ENCODE data around the gene SPATS2.

The SPATS2 gene

DNA sequence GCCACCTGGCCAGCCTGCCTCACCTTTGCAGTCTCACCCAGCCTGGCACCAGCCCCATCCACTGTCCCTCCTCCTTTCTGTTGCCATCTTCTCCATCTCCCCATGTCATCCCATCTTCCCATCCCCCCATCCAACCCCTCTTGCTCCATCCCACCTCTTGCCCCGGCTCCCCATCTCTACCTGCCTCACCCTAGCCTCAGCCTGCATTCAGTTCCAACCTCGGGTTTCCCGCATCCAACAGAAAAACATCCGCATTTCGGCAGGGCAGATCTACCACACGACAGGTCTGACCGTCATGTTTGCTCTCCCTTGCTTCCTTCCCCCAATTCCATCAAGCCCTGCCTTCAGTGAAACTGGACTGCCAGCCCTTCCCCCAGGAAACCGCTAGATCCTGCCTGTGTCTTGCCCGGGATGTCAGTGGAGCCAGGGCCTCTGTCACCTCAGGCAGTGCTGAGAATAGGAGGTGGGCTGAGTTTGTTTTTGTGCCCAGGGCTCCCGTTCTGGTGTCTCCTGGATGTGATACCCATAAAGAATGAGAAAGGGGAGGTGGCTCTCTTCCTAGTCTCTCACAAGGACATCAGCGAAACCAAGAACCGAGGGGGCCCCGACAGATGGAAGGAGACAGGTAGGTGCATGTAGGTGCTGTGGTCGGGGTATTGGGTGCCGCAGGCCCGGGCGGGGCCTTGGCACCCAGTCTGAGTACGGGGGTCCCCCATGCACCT lies 174.0 kb downstream of the SPATS2 start:
- DNase-seq (ENCODE audit: low spot score), result no peak

- DNase-seq (ENCODE audit: low spot score), result no peak
These were observed 174.7 kb downstream of the SPATS2 start for GRCh38 chr12:49541911-49542505.

- DNase-seq (ENCODE audit: low spot score), result no peak
These were observed 175.4 kb downstream of the SPATS2 start for GRCh38 chr12:49542592-49543160.

GRCh38 chr12:49543221-49543913 lies 176.1 kb downstream of the SPATS2 start:
- DNase-seq (ENCODE audit: low spot score), result no peak

GRCh38 chr12:49543914-49544815 lies 176.9 kb downstream of the SPATS2 start:
- no peak for DNase-seq (ENCODE audit: low spot score)

- no peak for DNase-seq (ENCODE audit: low spot score)
These were observed 178.6 kb downstream of the SPATS2 start for GRCh38 chr12:49545815-49546214.

GRCh38 chr12:49546481-49546880 lies 179.2 kb downstream of the SPATS2 start:
- no peak for DNase-seq (ENCODE audit: low spot score)

DNA sequence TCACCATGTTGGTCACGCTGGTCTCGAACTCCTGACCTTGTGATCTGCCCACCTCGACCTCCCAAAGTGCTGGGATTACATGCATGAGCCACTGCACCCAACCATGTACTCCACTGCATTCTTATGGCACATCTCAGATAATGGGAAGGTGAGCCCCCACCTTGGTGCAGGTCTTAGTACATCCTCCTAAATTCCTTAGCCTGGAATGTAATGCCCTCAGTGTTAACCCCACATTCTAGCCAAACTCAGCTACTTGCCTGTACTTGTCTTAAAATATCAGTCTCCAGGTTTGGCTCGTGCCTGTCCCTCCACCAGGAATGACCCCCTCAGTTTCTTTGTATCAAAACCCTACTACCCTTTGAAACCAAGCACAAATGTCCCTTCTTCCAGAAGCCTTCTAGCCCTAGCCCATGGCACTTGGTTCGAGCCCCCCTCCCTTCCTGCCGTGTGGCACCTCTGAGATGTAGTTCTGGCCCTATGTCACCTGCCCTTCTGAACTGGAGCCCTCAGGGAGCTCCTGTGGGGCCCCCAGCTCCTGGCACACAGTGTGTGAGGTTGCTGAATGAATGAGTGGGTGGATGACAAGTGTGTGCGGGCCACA lies 179.9 kb downstream of the SPATS2 start:
- DNase-seq (ENCODE audit: low spot score), result no peak

DNA sequence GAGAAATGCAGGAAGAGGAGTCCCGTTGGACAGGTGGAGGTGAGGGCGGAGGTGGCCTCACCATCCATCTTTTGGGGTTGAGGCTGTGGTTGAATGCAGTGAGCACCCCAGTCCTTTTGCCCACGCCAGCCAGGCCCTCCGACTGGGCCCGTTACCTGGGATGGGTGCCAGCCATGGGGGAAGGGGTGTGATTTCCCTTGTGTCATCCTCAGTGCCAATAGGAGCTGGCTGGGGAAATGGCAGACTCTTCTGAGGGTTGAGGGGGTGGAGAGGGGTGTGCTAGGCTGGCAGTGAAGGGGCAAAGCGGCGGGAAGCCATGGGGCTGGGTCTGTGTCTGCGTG lies 181.2 kb downstream of the SPATS2 start:
- DNase-seq (ENCODE audit: low spot score), result no peak

DNA sequence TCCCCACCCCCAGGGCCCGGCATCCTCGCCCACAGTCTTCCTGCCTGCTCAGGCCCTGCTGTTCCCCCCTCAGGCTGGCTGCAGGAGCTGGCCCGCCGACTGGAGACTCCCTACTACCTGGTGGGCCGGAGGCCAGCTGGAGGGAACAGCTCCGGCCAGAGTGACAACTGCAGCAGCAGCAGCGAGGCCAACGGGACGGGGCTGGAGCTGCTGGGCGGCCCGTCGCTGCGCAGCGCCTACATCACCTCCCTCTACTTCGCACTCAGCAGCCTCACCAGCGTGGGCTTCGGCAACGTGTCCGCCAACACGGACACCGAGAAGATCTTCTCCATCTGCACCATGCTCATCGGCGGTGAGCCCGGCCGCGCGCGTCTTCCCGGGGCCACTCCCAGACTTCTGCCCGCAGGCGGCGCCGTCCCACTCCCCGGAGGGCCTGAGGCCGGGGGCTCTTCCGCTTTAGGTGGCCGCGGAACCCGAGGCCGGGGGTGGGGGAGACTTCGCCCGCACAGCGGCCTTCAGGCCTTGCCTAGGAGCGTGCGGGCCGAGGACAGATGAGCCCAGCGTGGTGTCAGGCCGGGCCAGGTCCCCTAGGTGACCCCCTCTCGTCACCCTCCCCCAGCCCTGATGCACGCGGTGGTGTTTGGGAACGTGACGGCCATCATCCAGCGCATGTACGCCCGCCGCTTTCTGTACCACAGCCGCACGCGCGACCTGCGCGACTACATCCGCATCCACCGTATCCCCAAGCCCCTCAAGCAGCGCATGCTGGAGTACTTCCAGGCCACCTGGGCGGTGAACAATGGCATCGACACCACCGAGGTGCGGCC lies 181.8 kb downstream of the SPATS2 start:
- DNase-seq (ENCODE audit: low spot score), result no peak

GRCh38 chr12:49549735-49550692 lies 182.8 kb downstream of the SPATS2 start:
- DNase-seq (ENCODE audit: low spot score), result no peak

DNA sequence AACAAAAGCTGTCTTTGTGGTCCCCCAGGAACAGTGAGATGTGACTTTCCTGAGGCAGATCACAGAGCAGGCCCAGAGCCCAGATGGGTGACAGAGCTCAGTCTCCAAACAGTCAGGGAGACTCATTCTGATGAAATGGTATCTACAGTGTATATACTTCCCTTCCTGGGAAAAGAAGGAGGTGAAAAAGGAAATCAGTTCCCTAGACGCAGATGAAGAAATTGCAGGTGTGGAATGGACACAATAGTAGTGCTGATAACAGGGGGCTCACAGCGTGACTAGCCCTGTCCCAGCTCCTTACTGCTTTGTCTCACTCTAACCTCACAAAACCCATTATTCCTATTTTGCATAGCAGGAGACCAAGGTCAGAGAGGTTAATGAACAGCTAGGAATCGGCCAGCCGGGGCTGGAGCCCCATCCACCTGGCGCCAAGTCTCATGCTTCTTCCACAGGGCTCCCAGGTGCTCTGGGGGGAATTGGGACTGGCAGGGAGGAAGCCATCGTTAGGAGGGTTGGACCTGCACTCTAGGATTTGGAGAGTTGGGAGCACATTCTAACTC lies 183.5 kb downstream of the SPATS2 start:
- DNase-seq (ENCODE audit: low spot score), result no peak

GRCh38 chr12:49552014-49552413 lies 184.8 kb downstream of the SPATS2 start:
- DNase-seq (ENCODE audit: low spot score), result no peak

GRCh38 chr12:49552425-49552824 lies 185.2 kb downstream of the SPATS2 start:
- DNase-seq (ENCODE audit: low spot score), result no peak

GRCh38 chr12:49552899-49553298 lies 185.6 kb downstream of the SPATS2 start:
- no peak for DNase-seq (ENCODE audit: low spot score)

- DNase-seq (ENCODE audit: low spot score), result peak; percentile 62
These were observed 186.3 kb downstream of the SPATS2 start for GRCh38 chr12:49553512-49554088.

DNA sequence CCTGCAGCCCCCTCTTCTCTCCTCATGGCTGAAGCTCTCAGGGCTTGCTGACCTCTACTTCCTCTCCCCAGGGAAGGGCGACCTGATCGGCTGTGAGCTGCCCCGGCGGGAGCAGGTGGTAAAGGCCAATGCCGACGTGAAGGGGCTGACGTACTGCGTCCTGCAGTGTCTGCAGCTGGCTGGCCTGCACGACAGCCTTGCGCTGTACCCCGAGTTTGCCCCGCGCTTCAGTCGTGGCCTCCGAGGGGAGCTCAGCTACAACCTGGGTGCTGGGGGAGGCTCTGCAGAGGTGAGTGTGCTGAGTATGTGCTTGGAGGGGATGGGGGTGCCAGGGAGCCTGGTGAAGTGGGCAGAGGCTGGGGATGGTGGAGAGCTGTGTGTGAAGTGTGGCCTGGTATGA lies 187.0 kb downstream of the SPATS2 start:
- DNase-seq (ENCODE audit: low spot score), result no peak

- DNase-seq (ENCODE audit: low spot score), result no peak
These were observed 188.5 kb downstream of the SPATS2 start for GRCh38 chr12:49555631-49556390.

Measured in LoVo (cell line).